Esophagus muscularis mucosa (tissue), 4 donors: Measurements from ENCODE around the gene SMPD2.
A peak's percentile ranks its signal among the peaks of the same experiment; 100 is the strongest.

Experiments
- EP300 ChIP-seq: sonication (generic); formaldehyde crosslinking; IDR thresholded peaks from one replicate; pipeline ENCODE4 v1.6.1; 2017; ENCODE audit warnings: antibody characterized with exemption
- POLR2AphosphoS5 ChIP-seq, 2 donors: sonication (generic); formaldehyde crosslinking; IDR thresholded peaks; one replicate each; pipeline ENCODE4 v1.6.1; 2017; ENCODE audit warnings: antibody characterized with exemption in 2 of 2
- TF ChIP-seq, protein P1 (sequence below), 3 experiments: fragments of 200-600 bp in 2 of 3; fragments of 450-650 bp in 1 of 3; sonication (generic) in 2 of 3; IDR thresholded peaks; one replicate each; pipeline ENCODE4 v1.5.1; 2017 to 2019; ENCODE audit warnings: antibody characterized with exemption in 3 of 3, mild to moderate bottlenecking in 2 of 3, moderate library complexity in 1 of 3

DNA sequence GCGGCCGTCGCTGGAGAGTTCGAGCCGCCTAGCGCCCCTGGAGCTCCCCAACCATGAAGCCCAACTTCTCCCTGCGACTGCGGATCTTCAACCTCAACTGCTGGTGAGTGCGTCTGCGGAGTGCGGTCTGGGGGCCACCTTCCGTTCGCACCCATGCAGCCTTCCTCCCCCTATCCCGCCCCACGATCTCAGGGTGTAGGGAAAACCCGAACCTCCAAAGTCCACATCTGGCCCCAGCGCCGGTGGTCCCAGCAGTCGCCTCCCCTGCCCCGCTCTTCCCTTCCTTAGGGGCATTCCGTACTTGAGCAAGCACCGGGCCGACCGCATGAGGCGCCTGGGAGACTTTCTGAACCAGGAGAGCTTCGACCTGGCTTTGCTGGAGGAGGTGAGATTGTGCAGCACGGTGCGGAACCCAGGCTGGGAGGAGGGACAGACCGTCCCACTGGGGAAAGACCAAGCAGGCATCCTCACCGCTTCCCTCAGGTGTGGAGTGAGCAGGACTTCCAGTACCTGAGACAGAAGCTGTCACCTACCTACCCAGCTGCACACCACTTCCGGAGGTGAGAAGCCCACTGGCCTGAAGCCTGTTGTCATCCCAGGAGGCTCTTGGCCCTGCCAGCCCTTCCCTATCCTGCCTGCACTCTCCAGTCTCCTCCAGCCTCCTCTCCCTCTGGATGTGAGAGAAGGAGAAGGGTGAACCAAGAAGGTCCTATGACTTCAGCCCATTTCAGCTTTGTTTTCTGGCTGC lies 719 bp downstream of the SMPD2 start:
- TF ChIP-seq, protein P1, sequence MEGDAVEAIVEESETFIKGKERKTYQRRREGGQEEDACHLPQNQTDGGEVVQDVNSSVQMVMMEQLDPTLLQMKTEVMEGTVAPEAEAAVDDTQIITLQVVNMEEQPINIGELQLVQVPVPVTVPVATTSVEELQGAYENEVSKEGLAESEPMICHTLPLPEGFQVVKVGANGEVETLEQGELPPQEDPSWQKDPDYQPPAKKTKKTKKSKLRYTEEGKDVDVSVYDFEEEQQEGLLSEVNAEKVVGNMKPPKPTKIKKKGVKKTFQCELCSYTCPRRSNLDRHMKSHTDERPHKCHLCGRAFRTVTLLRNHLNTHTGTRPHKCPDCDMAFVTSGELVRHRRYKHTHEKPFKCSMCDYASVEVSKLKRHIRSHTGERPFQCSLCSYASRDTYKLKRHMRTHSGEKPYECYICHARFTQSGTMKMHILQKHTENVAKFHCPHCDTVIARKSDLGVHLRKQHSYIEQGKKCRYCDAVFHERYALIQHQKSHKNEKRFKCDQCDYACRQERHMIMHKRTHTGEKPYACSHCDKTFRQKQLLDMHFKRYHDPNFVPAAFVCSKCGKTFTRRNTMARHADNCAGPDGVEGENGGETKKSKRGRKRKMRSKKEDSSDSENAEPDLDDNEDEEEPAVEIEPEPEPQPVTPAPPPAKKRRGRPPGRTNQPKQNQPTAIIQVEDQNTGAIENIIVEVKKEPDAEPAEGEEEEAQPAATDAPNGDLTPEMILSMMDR (IDR thresholded peaks at IDR 0.05), result peak in 2 of 3 experiments; percentile 5 to 37
- TF ChIP-seq POLR2AphosphoS5 (IDR thresholded peaks at IDR 0.05) (no peak), EP300 (no peak)
